Coronary artery (tissue), 2 donors: ENCODE data around the gene FARP1.

ENCODE experiments used
- DNase-seq: peaks from one replicate; pipeline ENCODE4 v3.0.0-alpha.2; 2017; ENCODE audit warnings: low spot score
- H3K27ac ChIP-seq, 2 donors: fragments of 200-600 bp; sonication (generic); one replicate each; pipeline ENCODE4 v1.5.1; 2016 to 2019
- H3K4me3 ChIP-seq: fragments of 200-600 bp; sonication (generic); 2 replicates; pipeline ENCODE4 v1.5.1; 2016; ENCODE audit warnings: mild to moderate bottlenecking, moderate library complexity
- CTCF ChIP-seq: fragments of 200-600 bp; sonication (generic); IDR thresholded peaks from one replicate; pipeline ENCODE4 v1.5.1; 2019; ENCODE audit warnings: antibody characterized with exemption

Gene FARP1

GRCh38 chr13:98158172-98158899, 15.4 kb downstream of the FARP1 start:
- H3K4me3 ChIP-seq, result no peak overlapping the region
- no peak for TF ChIP-seq CTCF
- H3K27ac ChIP-seq, result no peak overlapping the region
- no peak for DNase-seq

- no peak for TF ChIP-seq CTCF
- no peak overlapping the region for H3K4me3 ChIP-seq
- H3K27ac ChIP-seq, result no peak overlapping the region
- DNase-seq, result no peak
Measured at GRCh38 chr13:98162935-98163334, 20.0 kb downstream of the FARP1 start.

- Histone ChIP-seq H3K27ac (no peak overlapping the region), H3K4me3 (no peak overlapping the region)
- no peak for TF ChIP-seq CTCF
- DNase-seq, result no peak
Measured at GRCh38 chr13:98169331-98169730, 26.4 kb downstream of the FARP1 start.

- Histone ChIP-seq H3K4me3 (peak overlapping the region; percentile 47), H3K27ac (peak overlapping the region; percentile 61 to 81)
- TF ChIP-seq CTCF, result no peak
- no peak for DNase-seq
Measured at GRCh38 chr13:98171900-98172589, 29.2 kb downstream of the FARP1 start.

GRCh38 chr13:98172590-98173422, 29.9 kb downstream of the FARP1 start:
- TF ChIP-seq CTCF, result no peak
- Histone ChIP-seq H3K4me3 (peak overlapping the region; percentile 47), H3K27ac (peak overlapping the region; percentile 61 to 81)
- DNase-seq, result no peak

- TF ChIP-seq CTCF, result no peak
- DNase-seq, result no peak
- H3K27ac ChIP-seq, result peak overlapping the region; percentile 33 to 81
- H3K4me3 ChIP-seq, result peak overlapping the region; percentile 37
Measured at GRCh38 chr13:98173431-98174152, 30.7 kb downstream of the FARP1 start.
